CD4-positive, alpha-beta T cell treated with Interleukin-17A for 4 hours (primary cell): Measurements from ENCODE around the gene MRPL43.
"Not testable (repeated sequence)": the region's sequence is repeated elsewhere in the genome, so short reads cannot be mapped to it uniquely, and the experiment has no call there.

Experiments used
- DNase-seq: peaks from one replicate; pipeline ENCODE4 v3.0.0-alpha.2; 2020; ENCODE audit warnings: mixed read lengths

MRPL43 gene

DNA sequence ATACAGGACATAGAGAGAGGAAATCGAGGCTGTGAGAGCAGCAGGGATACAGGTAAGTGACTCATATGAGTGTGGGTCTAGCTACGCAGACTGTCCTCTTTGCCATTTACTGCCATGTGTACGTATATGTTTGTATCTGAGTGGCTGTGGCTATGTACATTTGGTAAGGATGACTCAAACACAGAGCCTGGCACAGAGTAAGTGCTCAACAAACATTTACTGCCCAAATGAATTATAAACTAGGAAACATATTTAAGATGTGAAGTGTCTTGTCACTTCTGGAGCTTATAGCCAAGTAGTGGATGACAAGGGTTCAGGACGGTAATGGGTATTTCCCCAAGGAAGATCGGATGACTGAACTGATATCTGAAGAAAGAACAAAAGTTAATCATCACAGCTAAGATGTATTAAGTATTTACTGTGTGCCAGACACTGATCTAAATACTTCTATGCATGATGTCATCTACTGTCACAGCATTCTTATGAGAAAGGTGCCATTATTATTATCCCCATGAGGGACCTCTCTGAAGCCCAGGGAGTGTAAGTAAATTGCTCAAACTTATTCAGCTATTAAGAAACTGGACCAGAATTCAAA, 6.0 kb downstream of the MRPL43 start:
- DNase-seq: no peak

DNA sequence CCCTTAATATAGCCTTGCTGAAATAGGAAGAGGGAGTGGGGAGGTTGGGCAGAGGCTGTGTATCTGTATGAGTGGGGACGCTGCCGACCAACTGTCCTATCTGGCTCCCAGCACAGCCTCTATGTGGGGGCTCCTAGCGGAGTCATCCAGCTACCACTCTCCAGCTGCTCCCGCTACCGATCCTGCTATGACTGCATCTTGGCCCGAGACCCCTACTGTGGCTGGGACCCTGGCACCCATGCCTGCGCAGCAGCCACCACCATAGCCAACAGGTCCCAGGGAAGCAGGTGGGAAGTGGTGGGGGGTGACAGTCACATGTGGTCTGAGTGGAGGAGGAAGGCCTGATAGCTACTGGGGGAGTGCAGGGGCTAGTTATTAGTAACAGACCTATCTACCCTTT, 6.6 kb downstream of the MRPL43 start:
- DNase-seq: no peak

DNA sequence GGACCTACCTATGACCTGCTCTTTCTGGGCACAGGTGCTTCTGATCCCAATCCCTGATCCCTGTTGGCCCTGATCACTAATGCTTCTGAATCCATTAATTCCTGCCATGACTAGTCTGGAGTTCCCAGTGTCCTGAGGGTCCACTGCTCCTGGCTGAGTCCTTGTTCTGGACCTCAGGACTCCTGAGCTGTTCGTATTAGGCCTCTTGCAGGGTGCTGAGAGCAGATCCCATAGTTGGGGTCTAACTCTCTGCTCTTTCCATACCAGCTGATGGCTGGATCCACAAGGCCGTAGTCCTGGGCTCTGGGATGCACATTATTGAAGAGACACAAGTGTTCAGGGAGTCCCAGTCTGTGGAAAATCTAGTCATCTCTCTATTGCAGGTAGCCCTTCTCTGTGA, 7.0 kb downstream of the MRPL43 start:
- no peak for DNase-seq

DNA sequence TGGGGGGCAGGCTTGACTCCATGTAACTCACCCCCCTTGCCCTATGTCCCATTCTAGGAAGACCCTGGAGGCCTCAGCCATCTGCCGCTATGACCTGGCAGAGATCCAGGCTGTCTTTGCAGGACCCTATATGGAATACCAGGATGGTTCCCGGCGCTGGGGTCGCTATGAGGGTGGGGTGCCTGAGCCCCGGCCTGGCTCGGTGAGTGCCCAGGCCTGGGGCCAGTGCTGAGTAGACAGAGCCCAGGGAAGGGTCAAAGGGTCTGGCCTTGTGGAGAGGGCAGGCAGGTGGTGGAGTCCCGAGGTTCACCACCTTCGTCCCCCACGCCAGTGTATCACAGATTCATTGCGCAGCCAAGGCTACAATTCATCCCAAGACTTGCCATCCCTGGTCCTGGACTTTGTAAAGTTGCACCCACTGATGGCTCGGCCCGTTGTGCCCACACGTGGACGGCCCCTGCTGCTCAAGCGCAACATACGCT, 7.5 kb downstream of the MRPL43 start:
- DNase-seq: no peak

DNA sequence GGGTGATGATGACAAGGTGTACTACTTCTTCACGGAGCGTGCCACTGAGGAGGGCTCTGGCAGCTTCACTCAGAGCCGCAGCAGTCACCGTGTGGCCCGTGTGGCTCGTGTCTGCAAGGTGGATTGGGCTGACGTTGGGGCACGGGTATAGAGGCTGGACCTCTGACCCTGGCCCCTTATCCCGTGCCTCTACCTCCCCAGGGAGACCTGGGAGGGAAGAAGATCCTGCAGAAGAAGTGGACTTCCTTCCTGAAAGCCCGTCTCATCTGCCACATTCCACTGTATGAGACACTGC, 8.4 kb downstream of the MRPL43 start:
- no peak for DNase-seq

DNA sequence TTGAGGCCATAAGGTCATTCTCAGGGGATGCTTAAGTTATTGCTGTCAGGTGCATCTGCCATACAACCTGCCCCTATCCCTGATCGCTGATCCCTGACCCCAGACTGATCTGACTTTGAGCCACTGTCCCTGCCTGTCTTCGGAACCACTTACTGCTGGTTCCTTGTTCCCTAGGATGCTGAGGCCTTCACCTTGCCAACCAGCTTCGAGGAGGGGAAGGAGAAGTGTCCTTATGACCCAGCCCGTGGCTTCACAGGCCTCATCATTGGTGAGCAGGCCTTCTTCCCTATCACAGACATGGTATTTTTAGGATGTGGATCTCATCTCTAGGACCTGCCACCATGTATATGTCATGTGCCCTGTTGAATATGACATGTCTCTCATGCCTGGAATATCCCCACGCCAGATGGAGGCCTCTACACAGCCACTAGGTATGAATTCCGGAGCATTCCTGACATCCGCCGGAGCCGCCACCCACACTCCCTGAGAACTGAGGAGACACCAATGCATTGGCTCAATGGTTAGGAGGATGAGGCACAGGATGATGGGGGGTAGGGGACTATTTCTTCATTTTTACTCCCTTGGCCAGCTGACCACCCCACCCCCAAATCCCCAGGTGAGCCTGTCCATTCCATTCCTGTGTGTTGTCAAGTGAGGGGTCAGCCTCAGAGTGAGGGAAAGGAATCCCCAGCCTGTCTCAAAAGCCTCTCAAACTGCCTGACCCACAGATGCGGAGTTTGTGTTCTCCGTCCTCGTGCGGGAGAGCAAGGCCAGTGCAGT, 9.0 kb downstream of the MRPL43 start:
- no peak for DNase-seq

DNA sequence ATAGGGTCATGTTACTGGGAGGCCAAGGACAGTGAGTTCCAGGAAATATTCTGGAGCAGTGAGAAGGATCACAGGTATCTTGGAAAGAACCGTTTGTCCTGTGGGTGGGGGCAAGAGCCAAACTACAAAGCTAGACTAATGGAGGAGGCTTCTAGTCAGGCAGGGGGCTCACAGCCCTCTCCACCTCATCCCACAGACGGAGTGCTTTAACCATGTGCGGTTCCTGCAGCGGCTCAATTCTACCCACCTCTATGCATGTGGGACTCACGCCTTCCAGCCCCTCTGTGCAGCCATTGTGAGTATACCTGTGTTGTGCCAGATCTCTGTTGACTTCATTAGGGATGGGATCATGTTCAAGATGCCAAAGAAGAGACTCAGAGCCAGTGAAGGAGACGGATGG, 9.9 kb downstream of the MRPL43 start:
- DNase-seq: no peak

DNA sequence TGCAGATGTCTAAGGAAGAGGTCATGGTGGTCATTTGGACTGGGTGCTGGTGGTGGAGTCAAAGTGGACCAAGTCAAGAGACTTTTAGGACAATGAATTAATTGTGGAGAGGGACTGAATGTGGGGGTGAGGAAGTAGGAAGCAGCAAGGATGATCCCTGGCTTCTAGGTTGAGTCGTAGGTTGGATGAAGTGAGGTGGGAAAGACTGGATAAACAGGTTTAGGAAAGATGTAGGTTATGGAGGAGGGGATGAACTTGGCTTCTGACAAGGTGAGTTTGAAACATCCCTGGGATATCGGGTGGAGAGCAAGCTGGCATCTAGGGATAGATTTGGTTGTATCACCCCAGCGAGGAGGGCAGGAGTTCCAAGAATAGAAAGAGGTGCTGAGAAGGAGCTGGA, 10.4 kb downstream of the MRPL43 start:
- no peak for DNase-seq

DNA sequence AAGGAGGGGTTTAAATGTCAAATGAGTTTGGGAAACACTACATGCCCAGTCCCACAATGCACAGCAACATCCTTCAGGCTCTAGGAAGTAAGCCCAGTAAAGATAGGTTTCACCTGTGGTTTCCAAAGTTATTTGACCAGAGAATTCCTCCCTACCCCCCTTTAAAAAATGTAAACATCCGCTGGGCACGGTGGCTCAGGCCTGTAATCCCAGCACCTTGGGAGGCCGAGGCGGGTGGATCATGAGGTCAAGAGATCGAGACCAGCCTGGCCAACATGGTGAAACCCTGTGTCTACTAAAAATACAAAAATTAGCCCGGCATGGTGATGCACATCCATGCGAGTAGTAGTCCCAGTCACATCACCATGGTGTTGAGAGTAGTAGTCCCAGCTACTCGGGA, 11.9 kb downstream of the MRPL43 start:
- DNase-seq: not testable (repeated sequence)

DNA sequence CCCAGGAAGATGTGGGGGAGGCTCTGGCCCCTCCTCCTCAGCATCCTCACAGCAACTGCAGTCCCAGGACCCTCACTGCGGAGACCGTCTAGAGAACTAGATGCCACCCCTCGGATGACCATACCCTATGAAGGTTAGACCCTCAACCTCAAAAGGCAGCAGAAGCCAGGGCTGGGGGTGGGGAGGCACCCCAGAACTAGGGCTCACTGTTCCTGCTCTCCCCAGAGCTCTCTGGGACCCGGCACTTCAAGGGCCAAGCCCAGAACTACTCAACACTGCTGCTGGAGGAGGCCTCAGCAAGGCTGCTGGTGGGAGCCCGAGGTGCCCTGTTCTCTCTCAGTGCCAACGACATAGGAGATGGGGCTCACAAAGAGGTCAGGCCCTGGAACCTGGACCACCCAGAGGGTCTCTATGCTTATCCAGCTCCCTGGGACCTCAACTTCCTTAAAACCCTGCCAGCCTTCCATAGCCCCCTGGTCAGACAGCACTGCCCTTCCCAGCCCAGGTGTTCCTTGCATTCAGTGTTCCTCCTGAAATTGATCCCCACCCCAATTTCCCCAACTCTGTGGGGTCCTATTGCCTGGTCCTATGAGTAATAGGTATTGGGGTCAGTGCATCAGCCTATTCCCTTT, 14.3 kb downstream of the MRPL43 start:
- DNase-seq: no peak

DNA sequence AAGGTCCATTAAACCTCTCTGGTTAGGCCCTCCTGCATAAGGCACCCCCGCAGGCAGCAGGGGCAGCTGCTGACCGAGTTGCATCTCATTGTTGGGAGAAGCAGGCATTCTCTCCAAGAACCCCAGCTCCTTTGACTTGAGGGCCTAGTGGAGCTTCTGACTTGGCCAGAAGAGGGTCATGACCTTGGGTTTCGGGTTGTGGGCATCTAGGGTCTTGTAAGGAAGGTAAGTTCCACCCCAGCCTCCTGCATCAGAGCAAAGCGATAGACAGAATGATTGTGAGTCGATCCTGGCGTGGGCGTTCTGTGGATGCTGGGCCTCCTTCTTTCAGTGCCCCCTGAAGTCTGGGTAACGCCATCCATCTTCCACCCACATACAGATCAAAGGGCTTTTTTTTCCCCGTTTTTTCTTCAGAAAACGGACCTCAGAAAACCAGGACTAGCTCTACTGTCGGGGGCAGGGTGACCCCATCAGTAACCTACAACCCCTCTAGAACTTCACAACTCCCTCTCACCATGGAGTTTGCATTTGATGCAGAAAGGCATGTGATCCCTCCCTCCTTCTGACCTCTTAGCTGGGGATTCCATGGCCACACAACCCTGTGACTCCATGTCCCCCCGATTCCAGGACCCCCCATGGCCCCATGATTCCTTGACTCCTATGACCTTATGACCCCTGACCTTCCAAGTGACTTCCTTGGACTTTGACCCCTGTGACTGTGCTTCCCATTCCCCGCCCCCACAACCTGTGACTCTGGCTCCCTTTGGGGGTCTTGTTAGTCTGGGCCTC, 15.0 kb downstream of the MRPL43 start:
- DNase-seq: no peak

DNA sequence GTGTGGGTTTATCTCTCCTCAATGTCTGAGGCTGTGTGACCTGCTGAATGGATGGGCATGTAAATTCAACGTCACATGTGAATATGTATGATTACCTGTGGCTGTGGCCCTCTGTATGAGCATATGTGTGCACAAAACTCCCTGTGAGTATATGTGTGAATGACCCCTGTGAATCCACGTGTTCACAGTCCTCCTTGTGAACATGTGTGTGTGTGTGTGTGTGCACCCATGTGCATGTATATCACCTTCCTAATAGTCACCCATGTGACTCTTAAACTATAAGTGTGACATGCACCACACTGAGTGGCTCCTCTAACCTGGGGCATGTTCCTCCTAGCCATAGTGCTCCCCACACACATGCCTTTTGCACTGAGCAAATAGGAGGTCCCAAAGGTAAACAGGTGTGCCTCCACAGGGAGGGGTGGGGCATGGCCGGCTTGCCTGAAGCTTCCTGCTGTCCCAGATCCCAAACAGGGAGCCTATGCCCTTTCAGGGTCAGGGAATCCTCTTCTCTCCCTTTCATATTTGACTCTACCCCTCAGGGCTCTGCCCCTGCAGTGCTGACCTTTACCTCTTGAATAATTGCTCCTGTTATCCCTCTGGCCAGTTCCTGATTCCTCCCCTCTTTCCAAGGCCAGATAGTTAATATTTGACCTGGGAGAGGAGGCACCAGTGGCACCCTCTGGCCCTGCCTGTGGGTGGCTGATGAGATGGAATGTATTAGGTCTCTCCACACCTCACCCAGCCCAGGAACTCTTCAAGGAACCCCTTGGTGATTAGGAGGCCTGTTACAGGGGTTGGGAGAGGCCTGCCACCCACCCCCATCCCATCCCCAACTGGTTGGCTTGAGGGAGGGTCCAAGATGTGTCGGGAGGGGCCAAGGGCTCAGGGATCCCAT, 16.1 kb downstream of the MRPL43 start:
- DNase-seq: no peak

DNA sequence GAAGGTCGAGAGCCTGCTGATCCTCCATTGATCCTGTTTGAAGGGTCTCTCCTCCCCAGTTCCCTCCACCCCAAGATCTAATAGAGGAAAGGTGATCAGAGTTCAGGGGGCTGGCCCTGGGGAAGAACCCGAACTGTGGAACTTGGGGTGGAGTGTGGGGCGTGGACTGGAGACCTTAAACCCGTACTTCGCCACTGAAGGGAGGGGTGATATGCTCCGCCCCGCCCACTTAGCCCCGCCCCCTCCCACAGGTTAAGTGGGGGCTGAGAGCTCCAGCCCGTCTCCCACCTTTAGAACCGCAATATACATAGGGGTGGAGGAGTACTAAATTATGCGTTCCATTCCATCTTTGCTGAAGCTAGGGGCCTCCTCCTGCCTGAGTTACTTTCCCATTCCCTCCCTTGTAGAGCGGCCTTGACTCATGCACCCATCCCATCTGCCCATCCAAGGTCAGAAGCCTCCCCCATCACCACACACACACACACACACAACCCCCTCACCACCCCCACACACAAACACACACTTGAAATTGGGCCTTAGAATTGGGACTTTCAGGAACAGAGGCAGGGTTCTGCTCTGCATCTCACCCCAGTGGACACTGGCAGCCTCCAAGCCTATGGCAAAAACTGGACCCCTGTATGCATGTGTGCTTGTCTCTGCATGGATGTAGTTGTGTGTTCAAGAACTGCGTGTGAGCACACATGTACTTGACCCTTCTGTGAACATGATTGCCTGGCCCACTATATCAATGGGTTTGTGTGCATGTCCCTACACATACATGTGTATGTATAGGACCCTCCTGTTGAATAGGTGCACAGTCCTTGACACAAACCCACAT, 17.0 kb downstream of the MRPL43 start:
- peak; percentile 61 for DNase-seq

DNA sequence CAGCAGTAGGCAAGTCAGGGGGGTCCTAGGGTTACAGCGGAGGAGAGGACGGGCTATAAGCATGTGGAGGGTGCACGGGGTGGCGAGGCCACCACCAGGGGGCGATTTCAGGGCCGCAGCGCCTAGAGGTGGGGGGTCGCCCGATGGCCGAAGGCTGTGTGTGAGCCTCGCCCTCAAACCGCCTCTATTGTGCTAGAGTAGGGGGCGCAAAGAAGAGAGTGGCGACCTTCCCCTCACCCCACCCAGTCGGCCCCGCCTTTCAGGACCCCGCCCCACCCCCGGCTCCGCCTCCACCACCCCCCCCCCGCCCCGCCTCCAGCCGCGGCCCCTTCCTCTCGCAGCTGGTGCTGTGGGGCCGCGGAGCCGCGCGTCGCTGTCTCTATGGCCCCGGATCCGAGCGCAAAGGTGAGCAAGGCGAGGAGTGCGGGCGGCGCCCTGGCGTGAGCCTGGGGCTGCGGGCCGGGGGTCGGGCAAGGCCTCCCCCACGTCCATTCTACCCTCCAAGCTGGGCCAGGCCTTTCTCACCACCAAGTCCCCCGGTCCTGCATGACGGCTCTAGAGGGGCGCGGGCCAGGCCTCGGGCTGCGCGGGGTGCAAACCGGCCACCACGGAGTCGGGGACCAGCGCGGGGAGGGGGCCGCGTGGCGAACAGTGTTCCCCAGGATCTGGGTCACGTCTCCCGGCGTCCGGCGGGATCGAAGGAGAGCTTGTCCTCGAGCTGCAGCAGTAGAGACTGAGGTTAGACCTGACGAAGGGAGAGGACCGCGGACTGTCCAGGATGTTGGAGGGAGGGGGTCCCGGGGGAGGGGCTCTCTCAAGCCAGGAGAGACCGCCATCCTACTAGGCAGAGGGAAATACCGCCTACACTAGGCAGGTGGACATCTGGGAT, 17.9 kb downstream of the MRPL43 start, which contains the start of gene SEMA4G:
Gene SEMA4G, plus strand, starts transcription at position 318 of the 889 bp plus-strand sequence. CDS start 3,409 bp downstream, outside the sequence.
- peak; percentile 72 for DNase-seq

DNA sequence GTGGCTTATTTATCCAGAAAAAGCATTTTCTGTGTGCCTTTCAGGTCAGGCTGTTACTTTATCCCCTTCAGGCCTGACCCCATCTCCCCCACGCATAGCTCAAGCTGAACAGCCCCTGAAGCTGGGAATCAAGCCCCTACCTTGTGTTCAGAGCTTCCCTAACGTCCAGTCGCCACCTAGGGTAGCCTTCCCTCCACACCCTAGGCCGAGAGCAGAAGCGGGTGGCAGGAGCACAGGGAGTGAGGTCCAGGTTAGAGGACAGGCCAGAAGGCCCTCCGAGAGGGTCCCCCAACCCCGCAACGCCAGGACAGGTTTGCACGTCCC, 18.5 kb downstream of the MRPL43 start:
- no peak for DNase-seq

DNA sequence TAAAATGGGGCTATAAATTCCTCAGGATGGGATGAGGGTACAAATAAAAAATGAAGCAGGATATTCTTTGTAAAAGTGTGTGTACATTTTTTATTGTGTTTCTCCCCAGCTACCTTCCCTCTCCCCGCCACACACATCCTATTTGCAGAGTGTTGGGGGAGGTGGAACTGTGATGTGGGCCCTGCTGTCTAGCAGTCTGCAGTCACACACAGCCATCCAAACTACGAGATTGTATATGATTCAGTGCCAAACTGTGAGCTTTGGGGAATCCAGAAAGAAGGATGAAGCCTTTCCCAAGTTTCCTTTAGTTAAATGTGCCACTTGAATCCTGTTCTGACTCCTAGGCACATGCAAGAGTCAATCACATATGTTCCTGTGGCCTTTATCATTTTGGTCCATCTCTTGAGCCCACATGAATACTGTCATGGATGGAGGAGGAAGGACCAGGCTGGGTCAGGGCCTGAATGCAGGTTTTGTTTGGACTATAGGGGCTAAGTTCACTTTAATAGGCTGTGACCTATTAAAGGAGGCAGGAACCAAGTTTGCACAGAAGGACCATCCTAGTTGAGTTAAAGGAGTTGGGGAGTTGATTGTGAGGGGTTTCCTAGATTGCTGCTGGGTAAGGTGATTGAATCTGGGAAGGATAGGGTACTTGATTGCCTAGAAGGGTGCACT, 19.1 kb downstream of the MRPL43 start:
- DNase-seq: no peak

DNA sequence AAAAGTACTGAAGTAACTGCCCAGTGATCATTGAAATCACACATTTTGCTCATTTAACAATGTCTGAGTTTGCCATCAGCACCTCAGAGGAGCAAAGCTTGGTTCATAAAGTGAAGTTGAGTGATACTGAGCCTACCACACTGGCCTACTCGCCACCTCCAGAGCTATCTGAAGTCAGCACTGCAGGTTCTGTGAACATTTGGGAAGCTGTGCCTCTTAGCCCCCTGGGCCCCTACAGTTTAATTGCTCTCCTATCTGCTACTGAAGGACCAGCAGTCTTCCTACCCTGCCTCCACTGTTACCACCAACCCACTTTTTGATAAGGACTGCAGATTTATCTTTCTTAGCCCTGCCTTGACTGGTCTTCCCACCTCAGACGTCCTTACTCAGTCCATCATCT, 20.0 kb downstream of the MRPL43 start:
- DNase-seq: no peak

DNA sequence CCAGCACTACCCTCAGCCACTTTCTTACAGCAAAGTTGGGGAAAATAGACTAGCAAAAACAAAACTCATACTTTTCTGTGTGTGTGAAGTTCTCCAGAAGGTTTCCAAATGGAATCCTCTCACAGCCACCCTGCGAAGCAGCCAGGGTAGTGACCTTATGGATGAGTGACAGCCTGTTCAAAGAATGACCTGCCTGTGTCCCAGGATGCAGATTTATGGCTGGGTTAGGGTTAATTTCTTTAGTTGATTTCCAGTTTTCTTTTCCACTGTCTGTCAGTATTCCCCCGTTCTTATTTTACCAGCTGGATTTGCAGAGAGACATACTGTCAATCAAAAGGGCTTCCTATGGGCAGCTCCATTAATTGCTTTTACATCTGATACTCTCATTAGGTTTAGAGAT, 20.4 kb downstream of the MRPL43 start:
- no peak for DNase-seq

DNA sequence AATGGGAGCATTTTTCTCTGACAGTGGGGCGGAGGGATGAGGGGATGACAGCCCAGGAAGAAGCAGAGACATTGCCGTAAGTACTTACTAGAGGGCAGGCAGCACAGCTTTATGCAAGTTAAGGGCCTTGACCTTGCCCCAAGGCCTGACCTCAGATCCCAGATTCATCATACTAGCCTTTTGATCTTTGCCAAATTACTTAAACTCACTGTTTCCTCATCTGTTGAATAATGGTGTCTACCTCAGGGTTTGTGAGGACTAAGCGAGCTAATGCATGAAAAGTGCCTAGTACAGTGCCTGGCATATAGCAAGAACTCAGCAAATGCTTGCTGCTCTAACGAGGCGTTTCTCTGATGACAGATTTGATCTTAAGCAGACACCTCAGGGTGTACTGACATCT, 21.5 kb downstream of the MRPL43 start:
- DNase-seq: no peak

DNA sequence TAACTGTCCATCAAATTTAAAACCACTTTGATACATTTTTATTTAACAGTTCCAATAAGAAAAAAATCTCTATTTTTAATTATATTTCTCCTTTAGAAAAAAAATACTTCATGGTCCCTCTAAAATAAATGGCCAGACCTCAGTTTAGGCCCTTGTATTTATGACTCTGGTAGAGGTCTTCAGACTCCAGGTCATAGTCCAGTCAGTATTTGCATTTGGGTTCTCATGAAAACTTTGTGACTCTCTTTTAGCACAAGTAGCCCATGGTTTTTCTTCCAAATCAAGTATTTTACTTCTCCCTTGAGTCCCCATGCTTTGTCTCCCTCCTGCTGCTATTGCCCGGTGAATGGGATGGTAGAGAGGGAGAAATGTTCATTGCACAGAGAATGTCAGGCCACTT, 23.5 kb downstream of the MRPL43 start:
- DNase-seq: no peak
